ENCODE results near the gene TLR2.
"Not testable (repeated sequence)": the region's sequence is repeated elsewhere in the genome, so short reads cannot be mapped to it uniquely, and the experiment has no call there.

Gene TLR2

GRCh38 chr4:153655928-153656327 lies 28.2 kb upstream of the TLR2 start:
- DNase-seq: peak in 13 of 56 donors; percentile 3 to 60 (median 30)

GRCh38 chr4:153661215-153661822 lies 22.8 kb upstream of the TLR2 start:
- no peak for DNase-seq

GRCh38 chr4:153661908-153662307 lies 22.2 kb upstream of the TLR2 start:
- DNase-seq: no peak

- DNase-seq: no peak
Measured at GRCh38 chr4:153663667-153664066, 20.4 kb upstream of the TLR2 start.

- DNase-seq: not testable (repeated sequence)
Measured at GRCh38 chr4:153666505-153666904, 17.6 kb upstream of the TLR2 start.

GRCh38 chr4:153668647-153669046 lies 15.4 kb upstream of the TLR2 start:
- DNase-seq: no peak

- DNase-seq: no peak
Measured at GRCh38 chr4:153669838-153670237, 14.2 kb upstream of the TLR2 start.

GRCh38 chr4:153676486-153676885 lies 7.6 kb upstream of the TLR2 start:
- no peak for DNase-seq

GRCh38 chr4:153676984-153677383 lies 7.1 kb upstream of the TLR2 start:
- DNase-seq: no peak

- DNase-seq: no peak
Measured at GRCh38 chr4:153679486-153679885, 4.6 kb upstream of the TLR2 start.

GRCh38 chr4:153683763-153684181 lies 308 bp upstream of the TLR2 start:
- DNase-seq: peak in 2 of 56 donors; percentile 1 to 11

- DNase-seq: no peak
Measured at GRCh38 chr4:153684971-153685371, 891 bp downstream of the TLR2 start.

- DNase-seq: no peak
Measured at GRCh38 chr4:153704522-153704921, 20.4 kb downstream of the TLR2 start.

GRCh38 chr4:153705743-153706468 lies 21.8 kb downstream of the TLR2 start:
- DNase-seq: no peak

- DNase-seq: no peak
Measured at GRCh38 chr4:153706519-153706918, 22.4 kb downstream of the TLR2 start.

GRCh38 chr4:153710681-153711080 lies 26.6 kb downstream of the TLR2 start:
- DNase-seq: no peak

- no peak for DNase-seq
Measured at GRCh38 chr4:153713866-153714646, 30.0 kb downstream of the TLR2 start.

GRCh38 chr4:153722036-153722435 lies 38.0 kb downstream of the TLR2 start:
- no peak for DNase-seq

- no peak for DNase-seq
Measured at GRCh38 chr4:153724606-153725005, 40.5 kb downstream of the TLR2 start.

- no peak for DNase-seq
Measured at GRCh38 chr4:153725136-153725830, 41.2 kb downstream of the TLR2 start.

- no peak for DNase-seq
Measured at GRCh38 chr4:153725831-153726154, 41.7 kb downstream of the TLR2 start.

GRCh38 chr4:153728151-153728550 lies 44.1 kb downstream of the TLR2 start:
- no peak for DNase-seq
